Measurements from ENCODE around the gene GALK2.

- TF ChIP-seq CTCF (IDR thresholded peaks at IDR 0.05; ENCODE audit: insufficient read depth, low read length, poor library complexity, severe bottlenecking) (no peak), EZH2phosphoT487 (conservative IDR thresholded peaks at IDR 0.05; ENCODE audit: low read length) (no peak)
Measured at GRCh38 chr15:49163678-49164077, 6.4 kb upstream of the GALK2 start.
